ENCODE data around the gene RNU1-2.
A peak's percentile ranks its signal among the peaks of the same experiment; 100 is the strongest.
"Not testable (repeated sequence)": the region's sequence is repeated elsewhere in the genome, so short reads cannot be mapped to it uniquely, and the experiment has no call there.

Gene RNU1-2

DNA sequence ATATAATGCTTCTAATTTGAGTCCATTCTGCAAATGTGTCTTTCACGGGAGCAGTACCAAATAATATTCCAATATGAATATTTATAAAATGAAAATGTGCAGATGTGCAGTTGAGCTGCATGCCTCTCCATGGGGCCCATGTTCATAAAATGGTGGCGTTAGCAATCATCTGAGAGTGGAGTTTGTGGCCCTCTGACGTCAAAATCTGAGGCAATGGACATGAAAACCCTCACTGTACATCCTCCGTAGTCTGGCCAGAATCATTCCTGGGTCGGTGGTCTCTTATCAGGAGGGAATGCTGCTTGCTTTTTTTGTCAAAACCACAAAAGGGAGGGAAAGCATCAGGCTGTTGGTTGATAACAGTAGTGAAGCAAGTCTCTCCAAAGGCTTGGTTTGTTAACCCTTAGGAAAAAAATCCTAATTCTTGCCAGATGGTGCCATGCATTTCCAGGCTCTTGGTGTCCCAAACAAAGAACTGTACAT is 5.2 kb upstream of the RNU1-2 start:
- H3K36me3 ChIP-seq (ENCODE audit: control insufficient read depth, insufficient read depth, low read length); H3K4me3 ChIP-seq (ENCODE audit: insufficient read depth, low read depth, low read length); H3K9me3 ChIP-seq (ENCODE audit: control insufficient read depth, low read length); H3K27me3 ChIP-seq (ENCODE audit: control insufficient read depth, insufficient read depth, low read length, poor library complexity, severe bottlenecking); H3K4me1 ChIP-seq (ENCODE audit: control insufficient read depth, insufficient read depth, low read length); H3K27ac ChIP-seq (ENCODE audit: insufficient read depth, low read depth, low read length, poor library complexity, severe bottlenecking): not testable (repeated sequence)
- WGBS, 2 experiments, result 92 to 97% methylated on average over 4 to 5 of the region's 5 CpGs

DNA sequence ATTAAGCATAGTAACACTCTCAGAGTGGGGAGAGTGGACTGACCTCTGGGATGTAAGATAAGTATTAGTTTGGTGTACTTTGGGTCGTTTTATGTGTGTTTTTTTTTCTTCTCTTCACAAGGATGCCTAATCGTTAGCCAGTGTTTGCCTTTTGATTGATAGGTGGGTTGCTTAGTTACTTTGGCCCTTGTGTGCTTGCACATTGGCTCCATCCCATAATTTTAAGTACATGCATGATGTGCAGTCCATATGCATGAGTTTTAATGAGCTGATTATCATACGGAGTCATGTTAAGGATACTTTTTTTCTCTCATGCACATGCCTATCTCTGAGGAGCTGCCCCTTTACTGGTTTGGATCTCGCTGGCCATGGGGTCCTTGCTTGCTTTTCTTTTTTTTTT is 4.7 kb upstream of the RNU1-2 start:
- not testable (repeated sequence) for H3K4me1 ChIP-seq (ENCODE audit: control insufficient read depth, insufficient read depth, low read length); H3K27me3 ChIP-seq (ENCODE audit: control insufficient read depth, insufficient read depth, low read length, poor library complexity, severe bottlenecking); H3K9me3 ChIP-seq (ENCODE audit: control insufficient read depth, low read length); H3K36me3 ChIP-seq (ENCODE audit: control insufficient read depth, insufficient read depth, low read length); H3K27ac ChIP-seq (ENCODE audit: insufficient read depth, low read depth, low read length, poor library complexity, severe bottlenecking); H3K4me3 ChIP-seq (ENCODE audit: insufficient read depth, low read depth, low read length)
- 79 to 81% methylated on average over 4 of the region's 4 CpGs for WGBS, 2 experiments

DNA sequence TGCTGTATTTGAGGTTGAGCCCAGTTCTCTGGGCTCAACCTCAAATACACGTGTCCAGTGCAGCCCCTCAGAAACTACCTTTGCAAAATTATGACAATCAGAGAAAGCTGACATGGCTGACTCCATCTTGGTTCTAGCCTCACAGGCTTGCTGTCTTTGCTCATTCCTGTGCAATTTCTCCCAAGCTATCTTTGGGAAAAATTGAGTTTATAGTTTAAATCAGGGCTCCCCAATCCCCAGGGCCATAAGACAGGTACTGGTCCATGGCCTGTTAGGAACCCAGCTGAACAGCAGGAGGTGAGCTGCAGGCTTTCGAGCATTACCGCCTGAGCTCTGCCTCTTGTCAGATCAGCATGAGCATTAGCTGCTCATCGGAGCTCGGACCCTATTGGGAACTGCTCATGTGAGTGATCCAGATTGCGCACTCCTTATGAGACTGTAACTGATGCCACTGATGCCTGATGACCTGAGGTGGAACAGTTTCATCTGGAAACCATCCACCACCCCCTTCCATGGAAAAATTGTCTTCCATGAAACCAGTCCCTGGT is 2.7 kb upstream of the RNU1-2 start:
- WGBS, 2 experiments, result 76 to 80% methylated on average over 6 of the region's 6 CpGs
- H3K9me3 ChIP-seq (ENCODE audit: control insufficient read depth, low read length); H3K4me1 ChIP-seq (ENCODE audit: control insufficient read depth, insufficient read depth, low read length); H3K27me3 ChIP-seq (ENCODE audit: control insufficient read depth, insufficient read depth, low read length, poor library complexity, severe bottlenecking); H3K36me3 ChIP-seq (ENCODE audit: control insufficient read depth, insufficient read depth, low read length); H3K4me3 ChIP-seq (ENCODE audit: insufficient read depth, low read depth, low read length); H3K27ac ChIP-seq (ENCODE audit: insufficient read depth, low read depth, low read length, poor library complexity, severe bottlenecking): not testable (repeated sequence)

DNA sequence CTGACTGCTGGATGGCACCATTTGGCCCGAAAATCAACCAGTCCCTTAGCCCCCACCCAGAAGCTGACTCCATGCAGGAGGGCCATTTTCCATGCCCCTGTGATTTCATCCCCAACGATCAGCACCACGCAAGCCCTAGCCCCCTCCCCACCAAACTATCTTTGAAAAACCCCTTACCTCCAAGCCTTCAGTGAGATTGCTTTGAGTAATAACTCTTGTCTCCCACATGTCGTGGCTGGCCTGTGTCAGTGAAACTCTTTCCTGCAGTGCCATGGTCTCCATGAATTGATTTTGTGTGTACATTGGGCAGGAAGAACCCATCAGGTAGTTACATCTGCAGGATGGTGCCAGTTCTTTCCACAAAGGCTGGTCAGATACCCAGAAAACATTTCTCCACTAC is 2.0 kb upstream of the RNU1-2 start:
- H3K4me3 ChIP-seq (ENCODE audit: insufficient read depth, low read depth, low read length); H3K27ac ChIP-seq (ENCODE audit: insufficient read depth, low read depth, low read length, poor library complexity, severe bottlenecking); H3K36me3 ChIP-seq (ENCODE audit: control insufficient read depth, insufficient read depth, low read length); H3K9me3 ChIP-seq (ENCODE audit: control insufficient read depth, low read length); H3K27me3 ChIP-seq (ENCODE audit: control insufficient read depth, insufficient read depth, low read length, poor library complexity, severe bottlenecking); H3K4me1 ChIP-seq (ENCODE audit: control insufficient read depth, insufficient read depth, low read length): not testable (repeated sequence)
- 83 to 88% methylated on average over 4 of the region's 4 CpGs for WGBS, 2 experiments

DNA sequence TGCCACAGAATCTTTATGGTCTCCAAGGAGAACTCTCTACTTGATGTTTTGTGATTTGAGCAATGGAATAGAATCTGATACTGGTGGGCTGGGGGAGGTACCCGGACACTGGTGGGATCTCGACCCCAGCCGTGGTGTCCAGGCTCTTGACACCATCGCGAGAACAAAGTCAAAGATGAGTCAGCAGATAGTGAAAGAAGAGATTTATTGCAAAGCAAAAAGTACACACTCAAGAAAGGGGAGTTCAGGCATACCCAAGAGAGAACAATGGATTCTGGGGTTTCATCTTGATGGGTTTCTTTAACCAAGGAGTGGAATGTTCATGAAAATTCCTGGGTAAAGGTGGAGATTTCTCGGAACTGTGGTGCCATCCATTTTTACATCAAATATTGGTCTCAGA is 1.4 kb upstream of the RNU1-2 start:
- H3K4me1 ChIP-seq (ENCODE audit: control insufficient read depth, insufficient read depth, low read length); H3K27ac ChIP-seq (ENCODE audit: insufficient read depth, low read depth, low read length, poor library complexity, severe bottlenecking); H3K36me3 ChIP-seq (ENCODE audit: control insufficient read depth, insufficient read depth, low read length); H3K4me3 ChIP-seq (ENCODE audit: insufficient read depth, low read depth, low read length); H3K9me3 ChIP-seq (ENCODE audit: control insufficient read depth, low read length); H3K27me3 ChIP-seq (ENCODE audit: control insufficient read depth, insufficient read depth, low read length, poor library complexity, severe bottlenecking): not testable (repeated sequence)
- 94 to 98% methylated on average over 6 of the region's 6 CpGs for WGBS, 2 experiments

DNA sequence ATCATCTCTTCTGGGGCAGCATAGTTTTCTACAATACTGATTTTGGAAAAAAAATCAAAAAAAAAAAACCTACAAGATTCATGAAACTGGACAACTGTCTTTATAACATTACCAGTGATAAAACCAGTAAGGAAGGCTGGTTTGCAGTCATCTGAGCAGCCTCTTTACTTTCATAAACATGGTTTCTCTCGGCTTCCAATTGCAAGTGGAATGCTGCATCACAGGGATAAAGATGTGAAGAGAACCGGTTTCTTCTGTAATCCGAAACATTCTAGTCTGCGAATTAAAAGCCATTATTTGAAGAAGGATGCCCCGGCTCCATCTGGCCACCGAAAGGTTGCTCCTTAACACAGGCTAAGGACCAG is 565 bp upstream of the RNU1-2 start:
- Histone ChIP-seq H3K4me3 (ENCODE audit: insufficient read depth, low read depth, low read length) (peak overlapping the region; percentile 13), H3K27ac (ENCODE audit: insufficient read depth, low read depth, low read length, poor library complexity, severe bottlenecking) (peak overlapping the region; percentile 98)
- H3K4me1 ChIP-seq (ENCODE audit: control insufficient read depth, insufficient read depth, low read length); H3K9me3 ChIP-seq (ENCODE audit: control insufficient read depth, low read length); H3K27me3 ChIP-seq (ENCODE audit: control insufficient read depth, insufficient read depth, low read length, poor library complexity, severe bottlenecking); H3K36me3 ChIP-seq (ENCODE audit: control insufficient read depth, insufficient read depth, low read length): not testable (repeated sequence)
- WGBS, 2 experiments, result 21 to 71% methylated on average over 1 to 4 of the region's 6 CpGs

DNA sequence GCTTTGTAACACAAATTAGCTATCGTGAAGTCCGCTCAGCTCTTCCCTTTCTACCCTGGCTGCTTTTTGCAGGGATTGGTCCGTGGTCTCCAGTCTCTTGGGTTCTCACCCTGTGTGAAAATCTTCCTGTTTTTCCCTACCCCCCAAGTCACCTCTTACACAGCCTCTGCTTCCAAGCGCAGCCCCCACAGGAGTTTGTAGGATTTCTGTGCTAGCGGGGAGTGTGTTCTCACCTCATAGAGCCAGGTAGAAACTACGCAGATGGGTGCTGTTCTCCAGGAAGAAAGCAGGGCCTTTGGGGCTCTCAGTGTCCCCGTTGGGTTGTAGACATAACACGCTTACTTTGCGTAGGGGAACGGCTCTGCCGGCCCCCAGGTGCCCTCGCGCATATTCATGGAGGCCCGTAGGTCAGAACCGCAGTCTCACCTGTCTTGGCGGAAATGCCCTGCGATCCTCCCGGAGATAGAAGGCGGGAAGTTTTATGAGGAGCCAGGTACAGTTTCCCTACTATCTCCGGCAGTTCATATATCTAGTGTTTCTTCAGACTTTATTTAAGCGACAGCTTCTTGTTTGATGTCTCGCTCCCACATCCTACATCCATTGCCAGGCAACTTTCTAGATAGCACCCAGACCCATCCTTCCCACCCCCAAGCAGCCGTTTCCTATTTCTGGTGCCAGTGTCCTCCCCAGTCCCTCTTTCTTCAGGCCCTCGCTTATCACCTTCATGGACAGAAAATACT is 706 bp downstream of the RNU1-2 start:
- H3K36me3 ChIP-seq (ENCODE audit: control insufficient read depth, insufficient read depth, low read length); H3K4me1 ChIP-seq (ENCODE audit: control insufficient read depth, insufficient read depth, low read length); H3K9me3 ChIP-seq (ENCODE audit: control insufficient read depth, low read length); H3K27me3 ChIP-seq (ENCODE audit: control insufficient read depth, insufficient read depth, low read length, poor library complexity, severe bottlenecking): not testable (repeated sequence)
- WGBS, 2 experiments, result 19 to 22% methylated on average over 20 to 21 of the region's 24 CpGs
- Histone ChIP-seq H3K27ac (ENCODE audit: insufficient read depth, low read depth, low read length, poor library complexity, severe bottlenecking) (peak overlapping the region; percentile 98), H3K4me3 (ENCODE audit: insufficient read depth, low read depth, low read length) (peak overlapping the region; percentile 25)

DNA sequence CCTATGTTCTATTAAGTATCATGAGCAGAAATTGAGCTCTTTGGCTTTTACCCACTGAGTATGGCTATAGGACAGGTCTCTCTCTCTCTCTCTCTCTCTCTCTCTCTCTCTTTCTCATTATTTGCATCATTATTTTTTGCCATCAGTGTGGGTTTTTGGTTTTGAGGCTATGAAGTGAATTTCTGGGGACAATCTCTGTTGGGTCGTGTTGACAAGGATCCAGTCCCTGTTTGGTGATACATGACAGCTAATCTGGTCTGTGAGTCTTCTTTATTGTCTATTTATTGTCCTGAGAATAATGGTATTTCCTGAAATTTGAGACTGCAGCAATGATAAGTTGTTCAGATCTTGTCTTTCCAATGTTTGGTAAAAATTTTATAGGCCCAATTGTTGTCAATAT is 1.9 kb downstream of the RNU1-2 start:
- H3K9me3 ChIP-seq (ENCODE audit: control insufficient read depth, low read length); H3K27ac ChIP-seq (ENCODE audit: insufficient read depth, low read depth, low read length, poor library complexity, severe bottlenecking); H3K4me3 ChIP-seq (ENCODE audit: insufficient read depth, low read depth, low read length); H3K4me1 ChIP-seq (ENCODE audit: control insufficient read depth, insufficient read depth, low read length); H3K36me3 ChIP-seq (ENCODE audit: control insufficient read depth, insufficient read depth, low read length); H3K27me3 ChIP-seq (ENCODE audit: control insufficient read depth, insufficient read depth, low read length, poor library complexity, severe bottlenecking): not testable (repeated sequence)
- WGBS, 2 experiments, result no CpG with 5 or more reads among the region's 1 CpG

DNA sequence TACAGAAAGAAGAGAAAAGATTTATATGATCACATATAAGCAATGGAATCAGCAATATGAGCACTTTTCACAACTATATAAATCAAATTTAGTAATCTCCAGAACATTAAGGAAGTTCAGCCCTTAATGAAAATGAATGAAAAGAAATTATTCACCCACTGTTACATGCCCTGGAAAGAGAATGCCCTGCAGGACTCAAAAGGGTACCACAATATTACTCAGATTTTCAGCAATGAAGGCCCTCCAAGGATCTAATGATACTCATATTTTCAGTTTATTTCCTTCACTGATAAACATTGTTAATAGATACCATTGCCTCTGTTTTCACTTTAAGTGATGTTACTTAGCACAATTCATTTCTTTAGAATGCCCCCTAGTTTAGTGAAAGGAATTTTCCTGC is 2.5 kb downstream of the RNU1-2 start:
- H3K4me1 ChIP-seq (ENCODE audit: control insufficient read depth, insufficient read depth, low read length); H3K27me3 ChIP-seq (ENCODE audit: control insufficient read depth, insufficient read depth, low read length, poor library complexity, severe bottlenecking); H3K4me3 ChIP-seq (ENCODE audit: insufficient read depth, low read depth, low read length); H3K9me3 ChIP-seq (ENCODE audit: control insufficient read depth, low read length); H3K27ac ChIP-seq (ENCODE audit: insufficient read depth, low read depth, low read length, poor library complexity, severe bottlenecking); H3K36me3 ChIP-seq (ENCODE audit: control insufficient read depth, insufficient read depth, low read length): not testable (repeated sequence)

DNA sequence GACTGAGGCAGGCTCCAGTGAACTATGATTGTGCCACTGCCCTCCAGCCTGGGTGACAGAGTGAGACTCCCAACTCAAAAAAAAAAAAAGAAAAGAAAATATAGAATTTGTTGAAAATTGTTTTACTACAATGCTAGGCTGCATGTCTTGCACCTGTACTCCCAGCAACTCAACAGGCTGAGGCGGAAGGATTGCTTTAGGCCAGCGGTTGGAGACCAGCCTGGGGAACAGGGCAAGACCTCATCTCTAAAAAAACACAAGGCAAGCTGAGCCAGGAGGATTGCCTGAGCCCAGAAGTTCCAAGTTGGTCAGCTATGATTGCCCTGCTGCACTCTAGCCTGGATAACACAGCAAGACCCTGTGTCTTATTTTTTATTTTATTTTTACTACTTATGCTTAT is 3.2 kb downstream of the RNU1-2 start:
- not testable (repeated sequence) for H3K27me3 ChIP-seq (ENCODE audit: control insufficient read depth, insufficient read depth, low read length, poor library complexity, severe bottlenecking); H3K4me3 ChIP-seq (ENCODE audit: insufficient read depth, low read depth, low read length); H3K9me3 ChIP-seq (ENCODE audit: control insufficient read depth, low read length); H3K4me1 ChIP-seq (ENCODE audit: control insufficient read depth, insufficient read depth, low read length); H3K27ac ChIP-seq (ENCODE audit: insufficient read depth, low read depth, low read length, poor library complexity, severe bottlenecking); H3K36me3 ChIP-seq (ENCODE audit: control insufficient read depth, insufficient read depth, low read length)
- WGBS, 2 experiments, result 80 to 84% methylated on average over 2 of the region's 2 CpGs

DNA sequence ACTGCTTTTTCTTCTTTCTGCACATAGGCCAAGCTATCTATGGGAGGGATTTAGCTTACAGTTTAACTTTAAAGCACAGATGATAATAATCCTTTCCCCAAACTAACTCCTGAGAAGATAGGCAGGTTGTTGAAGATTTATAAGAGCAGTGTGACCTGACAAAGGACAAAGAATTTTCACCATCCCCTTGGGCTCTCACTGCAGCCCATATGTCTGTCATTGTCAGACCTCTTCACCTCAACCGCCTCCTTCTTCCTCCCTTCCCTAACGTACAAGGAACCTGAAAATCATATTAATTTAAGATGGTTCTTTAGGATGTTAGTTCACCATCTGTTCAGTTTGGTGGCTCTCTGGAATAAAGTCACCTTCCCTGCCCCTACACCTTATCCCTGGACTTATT is 5.0 kb downstream of the RNU1-2 start:
- Histone ChIP-seq H3K36me3 (ENCODE audit: control insufficient read depth, insufficient read depth, low read length) (no peaks in the 10 kb centered on the region), H3K4me1 (ENCODE audit: control insufficient read depth, insufficient read depth, low read length) (peaks cover 8% of the 10 kb centered on the region), H3K27me3 (ENCODE audit: control insufficient read depth, insufficient read depth, low read length, poor library complexity, severe bottlenecking) (no peaks in the 10 kb centered on the region), H3K4me3 (ENCODE audit: insufficient read depth, low read depth, low read length) (no peak overlapping the region), H3K9me3 (ENCODE audit: control insufficient read depth, low read length) (no peaks in the 10 kb centered on the region), H3K27ac (ENCODE audit: insufficient read depth, low read depth, low read length, poor library complexity, severe bottlenecking) (no peak overlapping the region)
- WGBS, 2 experiments, result 100% methylated on average over 1 of the region's 2 CpGs
